CD8-positive, alpha-beta memory T cell (primary cell): ENCODE results near the gene CACNA1G. TPM values are rescaled to one million over a fixed set of nuclear protein-coding genes. Genes with fewer than 3 reads are reported as not detected.
A peak's percentile ranks its signal among the peaks of the same experiment; 100 is the strongest.

ENCODE experiments used
- CTCF ChIA-PET: fragments of 350-600 bp; sonication (Branson Sonifier 250); formaldehyde crosslinking; loops from one replicate; lab custom pipeline; 2021; ENCODE audit warnings: antibody characterized with exemption; lab: Charles Lee
- POLR2A ChIA-PET: fragments of 350-600 bp; sonication (Branson Sonifier 250); formaldehyde crosslinking; loops from one replicate; lab custom pipeline; 2021; ENCODE audit warnings: antibody characterized with exemption; lab: Charles Lee
- DNase-seq, 5 donors: peaks; one replicate each; pipeline versions ENCODE4 v3.0.0 to v3.0.0-alpha.2; 2020 to 2022; ENCODE audit warnings: mixed read lengths in 1 of 5
- H3K27ac ChIP-seq: one replicate; pipeline ENCODE4 v1.7.0; 2013; ENCODE audit warnings: low read depth, mild to moderate bottlenecking, low read length, moderate library complexity
- H3K27me3 ChIP-seq: 2 replicates; pipeline ENCODE4 v1.7.0; 2013; ENCODE audit warnings: low read length, mild to moderate bottlenecking; ENCODE audit not compliant: insufficient read depth, poor library complexity, severe bottlenecking
- H3K36me3 ChIP-seq: 2 replicates; pipeline ENCODE4 v1.7.0; 2013; ENCODE audit warnings: mild to moderate bottlenecking, low read length, moderate library complexity; ENCODE audit not compliant: insufficient read depth
- H3K4me1 ChIP-seq: 2 replicates; pipeline ENCODE4 v1.7.0; 2013; ENCODE audit warnings: mild to moderate bottlenecking, low read length, moderate library complexity; ENCODE audit not compliant: insufficient read depth
- H3K4me3 ChIP-seq: 2 replicates; pipeline ENCODE4 v1.7.0; 2013; ENCODE audit warnings: mild to moderate bottlenecking, low read length
- H3K9me3 ChIP-seq: 2 replicates; pipeline ENCODE4 v1.7.0; 2013; ENCODE audit warnings: mild to moderate bottlenecking, low read length
- H3K27ac Mint-ChIP-seq, 8 donors: one replicate each; pipeline ENCODE4 v1.8.0; 2020 to 2021; ENCODE audit warnings: mixed read lengths in 8 of 8, mild to moderate bottlenecking in 6 of 8, inconsistent platforms in 3 of 8, moderate library complexity in 3 of 8
- H3K27me3 Mint-ChIP-seq, 2 donors: one replicate each; pipeline ENCODE4 v1.8.0; 2020 to 2021; ENCODE audit warnings: mixed read lengths in 2 of 2, mild to moderate bottlenecking in 1 of 2, moderate library complexity in 1 of 2
- H3K36me3 Mint-ChIP-seq, 3 donors: one replicate each; pipeline ENCODE4 v1.8.0; 2020 to 2021; ENCODE audit warnings: mixed read lengths in 3 of 3, inconsistent platforms in 1 of 3, mild to moderate bottlenecking in 1 of 3
- H3K4me1 Mint-ChIP-seq, 3 donors: one replicate each; pipeline ENCODE4 v1.8.0; 2020 to 2021; ENCODE audit warnings: mixed read lengths in 3 of 3, inconsistent platforms in 1 of 3, mild to moderate bottlenecking in 1 of 3
- H3K4me3 Mint-ChIP-seq, 7 donors: one replicate each; pipeline ENCODE4 v1.8.0; 2020 to 2021; ENCODE audit warnings: mixed read lengths in 7 of 7, mild to moderate bottlenecking in 6 of 7, moderate library complexity in 4 of 7, inconsistent platforms in 2 of 7
- H3K9me3 Mint-ChIP-seq, 5 donors: one replicate each; pipeline ENCODE4 v1.8.0; 2020 to 2022; ENCODE audit warnings: mixed read lengths in 5 of 5, mild to moderate bottlenecking in 3 of 5, moderate library complexity in 2 of 5, inconsistent platforms in 1 of 5
- polyA plus RNA-seq: library from polyadenylated mRNA; unstranded; fragments of 300-500 nt; fragmentation: Illumina TruSeq; gene quantifications from one replicate; pipeline ENCODE4 v1.2.3, GENCODE V29; 2021
- total RNA-seq, 2 experiments: library from RNA; stranded (reverse); gene quantifications; one replicate each; pipeline ENCODE4 v1.2.3, GENCODE V29; 2021

CACNA1G gene
- total and polyA plus RNA-seq, 3 experiments from 2014 or later: 0.07 TPM; not detected in 2

GRCh38 chr17:50668025-50668837 is 107.7 kb downstream of the CACNA1G start:
- POLR2A ChIA-PET: no interaction called here
- no peaks in the 10 kb centered on the region for H3K27me3 Mint-ChIP-seq
- Histone ChIP-seq H3K27me3 (no peaks in the 10 kb centered on the region), H3K36me3 (no peaks in the 10 kb centered on the region), H3K4me3 (no peak overlapping the region), H3K4me1 (no peaks in the 10 kb centered on the region), H3K9me3 (no peaks in the 10 kb centered on the region), H3K27ac (no peak overlapping the region)
- CTCF ChIA-PET: no interaction called here
- no peaks in the 10 kb centered on the region for H3K36me3 Mint-ChIP-seq
- H3K4me1 Mint-ChIP-seq: no peaks in the 10 kb centered on the region
- H3K9me3 Mint-ChIP-seq: no peaks in the 10 kb centered on the region
- no peak overlapping the region for H3K4me3 Mint-ChIP-seq
- peak overlapping the region in 3 of 8 donors; percentile 33 to 56 (median 35) for H3K27ac Mint-ChIP-seq
- DNase-seq: no peak

GRCh38 chr17:50668838-50669581 is 108.5 kb downstream of the CACNA1G start:
- CTCF ChIA-PET: no interaction called here
- no peak overlapping the region for H3K27ac ChIP-seq
- POLR2A ChIA-PET: no interaction called here
- Mint-ChIP-seq H3K27me3 (no peaks in the 10 kb centered on the region), H3K4me1 (no peaks in the 10 kb centered on the region), H3K9me3 (no peaks in the 10 kb centered on the region), H3K27ac (no peak overlapping the region), H3K4me3 (no peak overlapping the region), H3K36me3 (no peaks in the 10 kb centered on the region)
- DNase-seq: no peak
- no peaks in the 10 kb centered on the region for H3K9me3 ChIP-seq
- no peaks in the 10 kb centered on the region for H3K27me3 ChIP-seq
- no peak overlapping the region for H3K4me3 ChIP-seq
- no peaks in the 10 kb centered on the region for H3K4me1 ChIP-seq
- no peaks in the 10 kb centered on the region for H3K36me3 ChIP-seq

DNA sequence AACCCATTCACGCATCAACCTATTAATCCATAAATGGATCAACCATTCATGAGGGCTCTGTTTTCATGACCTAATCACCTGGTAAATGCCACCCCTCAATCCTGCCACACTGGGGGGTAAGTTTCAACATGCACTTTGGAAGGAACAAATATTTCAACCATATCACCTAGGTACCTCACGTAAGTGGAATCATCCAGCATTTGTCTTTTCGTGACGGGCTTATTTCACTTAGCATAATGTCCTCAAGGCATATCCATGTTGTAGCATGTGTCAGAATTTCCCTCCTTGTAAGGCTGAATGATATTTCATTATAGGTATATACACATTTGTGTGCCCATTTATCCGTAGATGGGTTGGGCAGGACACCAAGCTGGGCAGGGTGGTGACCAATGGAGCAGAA is 111.6 kb downstream of the CACNA1G start:
- H3K27ac Mint-ChIP-seq: no peak overlapping the region
- H3K4me1 ChIP-seq: no peaks in the 10 kb centered on the region
- no peak for DNase-seq
- H3K4me1 Mint-ChIP-seq: no peaks in the 10 kb centered on the region
- ChIA-PET POLR2A (no interaction called here), CTCF (no interaction called here)
- no peaks in the 10 kb centered on the region for H3K36me3 ChIP-seq
- H3K36me3 Mint-ChIP-seq: no peaks in the 10 kb centered on the region
- no peaks in the 10 kb centered on the region for H3K9me3 ChIP-seq
- H3K9me3 Mint-ChIP-seq: no peaks in the 10 kb centered on the region
- no peak overlapping the region for H3K27ac ChIP-seq
- H3K27me3 ChIP-seq: no peaks in the 10 kb centered on the region
- H3K4me3 Mint-ChIP-seq: no peak overlapping the region
- peaks cover 0 to 7% of the 10 kb centered on the region in 2 donors for H3K27me3 Mint-ChIP-seq
- no peak overlapping the region for H3K4me3 ChIP-seq

DNA sequence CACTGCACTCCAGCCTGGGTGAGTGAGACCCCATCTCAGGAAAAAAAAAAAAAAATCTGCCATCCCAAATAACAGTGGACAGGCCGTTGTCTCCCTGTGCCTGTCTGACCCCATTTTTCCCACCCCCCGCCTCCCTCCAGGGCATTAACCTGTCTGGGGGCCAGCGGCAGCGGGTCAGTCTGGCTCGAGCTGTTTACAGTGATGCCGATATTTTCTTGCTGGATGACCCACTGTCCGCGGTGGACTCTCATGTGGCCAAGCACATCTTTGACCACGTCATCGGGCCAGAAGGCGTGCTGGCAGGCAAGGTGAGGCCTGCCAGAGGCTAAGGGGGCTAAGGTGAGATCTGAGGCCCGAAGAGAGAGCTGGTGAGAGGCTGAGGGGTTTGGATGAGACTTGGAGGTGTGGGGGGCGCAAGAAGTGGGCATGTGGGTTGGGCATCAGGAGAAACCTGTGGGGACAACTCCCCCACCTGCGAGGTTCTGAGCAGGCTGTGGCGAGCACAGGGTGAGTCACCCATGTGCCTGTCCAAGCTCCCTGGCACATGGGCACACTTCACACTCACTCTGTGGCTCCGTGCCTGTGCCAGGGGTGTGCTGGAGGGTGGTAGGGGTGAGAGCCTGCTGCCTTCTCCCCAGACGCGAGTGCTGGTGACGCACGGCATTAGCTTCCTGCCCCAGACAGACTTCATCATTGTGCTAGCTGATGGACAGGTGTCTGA is 112.5 kb downstream of the CACNA1G start:
- no peak for DNase-seq
- Histone ChIP-seq H3K9me3 (no peaks in the 10 kb centered on the region), H3K36me3 (no peaks in the 10 kb centered on the region), H3K27me3 (no peaks in the 10 kb centered on the region), H3K4me3 (no peak overlapping the region), H3K4me1 (no peaks in the 10 kb centered on the region), H3K27ac (no peak overlapping the region)
- no peaks in the 10 kb centered on the region for H3K4me1 Mint-ChIP-seq
- H3K27me3 Mint-ChIP-seq: peaks cover 0 to 11% of the 10 kb centered on the region in 2 donors
- ChIA-PET POLR2A (no interaction called here), CTCF (no interaction called here)
- no peak overlapping the region for H3K27ac Mint-ChIP-seq
- H3K4me3 Mint-ChIP-seq: no peak overlapping the region
- H3K9me3 Mint-ChIP-seq: no peaks in the 10 kb centered on the region
- H3K36me3 Mint-ChIP-seq: no peaks in the 10 kb centered on the region

- CTCF ChIA-PET: no interaction called here
- POLR2A ChIA-PET: interaction anchor here (0.6 kb wide), 1 partner anchor 323 kb away, joined by 3 read pairs; no protein-coding TSS in a partner anchor
Observed at GRCh38 chr17:50675190-50675589, 114.7 kb downstream of the CACNA1G start.

DNA sequence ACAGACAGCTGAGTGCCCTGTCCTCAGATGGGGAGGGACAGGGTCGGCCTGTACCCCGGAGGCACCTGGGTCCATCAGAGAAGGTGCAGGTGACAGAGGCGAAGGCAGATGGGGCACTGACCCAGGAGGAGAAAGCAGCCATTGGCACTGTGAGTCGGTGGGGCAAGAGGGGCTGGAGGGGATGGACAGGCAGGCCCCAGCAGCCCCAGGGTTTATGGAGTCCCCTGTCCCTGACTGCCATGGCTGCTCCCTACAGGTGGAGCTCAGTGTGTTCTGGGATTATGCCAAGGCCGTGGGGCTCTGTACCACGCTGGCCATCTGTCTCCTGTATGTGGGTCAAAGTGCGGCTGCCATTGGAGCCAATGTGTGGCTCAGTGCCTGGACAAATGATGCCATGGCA is 115.1 kb downstream of the CACNA1G start:
- no peak for DNase-seq
- Histone ChIP-seq H3K4me3 (no peak overlapping the region), H3K9me3 (no peaks in the 10 kb centered on the region), H3K4me1 (no peaks in the 10 kb centered on the region), H3K36me3 (no peaks in the 10 kb centered on the region), H3K27me3 (no peaks in the 10 kb centered on the region), H3K27ac (no peak overlapping the region)
- Mint-ChIP-seq H3K27me3 (peaks cover 10 to 15% of the 10 kb centered on the region in 2 donors), H3K27ac (no peak overlapping the region), H3K36me3 (no peaks in the 10 kb centered on the region), H3K4me1 (no peaks in the 10 kb centered on the region), H3K9me3 (no peaks in the 10 kb centered on the region), H3K4me3 (no peak overlapping the region)
- POLR2A ChIA-PET: no interaction called here
- CTCF ChIA-PET: no interaction called here

More at GRCh38 chr17:50675190-50675589, 114.7 kb downstream of the CACNA1G start:
- Mint-ChIP-seq H3K36me3 (no peaks in the 10 kb centered on the region), H3K4me3 (no peak overlapping the region), H3K9me3 (no peaks in the 10 kb centered on the region), H3K27ac (no peak overlapping the region), H3K4me1 (no peaks in the 10 kb centered on the region), H3K27me3 (peaks cover 10 to 11% of the 10 kb centered on the region in 2 donors)
- H3K27me3 ChIP-seq: no peaks in the 10 kb centered on the region
- no peak overlapping the region for H3K27ac ChIP-seq
- no peaks in the 10 kb centered on the region for H3K9me3 ChIP-seq
- DNase-seq: no peak
- no peak overlapping the region for H3K4me3 ChIP-seq
- no peaks in the 10 kb centered on the region for H3K36me3 ChIP-seq
- no peaks in the 10 kb centered on the region for H3K4me1 ChIP-seq

GRCh38 chr17:50676065-50676975 is 115.8 kb downstream of the CACNA1G start:
- Histone ChIP-seq H3K27me3 (no peaks in the 10 kb centered on the region), H3K27ac (no peak overlapping the region), H3K4me3 (no peak overlapping the region), H3K9me3 (no peaks in the 10 kb centered on the region), H3K36me3 (no peaks in the 10 kb centered on the region), H3K4me1 (no peaks in the 10 kb centered on the region)
- H3K27me3 Mint-ChIP-seq: peaks cover 12 to 20% of the 10 kb centered on the region in 2 donors
- no peak overlapping the region for H3K4me3 Mint-ChIP-seq
- ChIA-PET CTCF (no interaction called here), POLR2A (interaction anchor here (0.7 kb wide), 1 partner anchor 280 kb away, joined by 3 read pairs; no protein-coding TSS in a partner anchor)
- DNase-seq: no peak
- no peaks in the 10 kb centered on the region for H3K36me3 Mint-ChIP-seq
- H3K4me1 Mint-ChIP-seq: peaks cover 3 to 4% (median 3%) of the 10 kb centered on the region in 3 donors
- no peak overlapping the region for H3K27ac Mint-ChIP-seq
- no peaks in the 10 kb centered on the region for H3K9me3 Mint-ChIP-seq
